HG02642 (cell line): ENCODE results near the gene RBM38.
"Not testable (repeated sequence)": the region's sequence is repeated elsewhere in the genome, so short reads cannot be mapped to it uniquely, and the experiment has no call there.

ENCODE experiments used
- ATAC-seq: cut with Tn5 transposase; IDR thresholded peaks from one replicate; pipeline ENCODE4 v1.9.1; 2021; ENCODE audit warnings: mild to moderate bottlenecking; ENCODE audit not compliant: unreplicated experiment, poor library complexity

RBM38 gene

GRCh38 chr20:57414867-57415592 lies 23.8 kb downstream of the RBM38 start:
- ATAC-seq: no peak

GRCh38 chr20:57415771-57416170 lies 24.6 kb downstream of the RBM38 start:
- ATAC-seq: no peak

GRCh38 chr20:57416296-57417022 lies 25.3 kb downstream of the RBM38 start:
- ATAC-seq: no peak

DNA sequence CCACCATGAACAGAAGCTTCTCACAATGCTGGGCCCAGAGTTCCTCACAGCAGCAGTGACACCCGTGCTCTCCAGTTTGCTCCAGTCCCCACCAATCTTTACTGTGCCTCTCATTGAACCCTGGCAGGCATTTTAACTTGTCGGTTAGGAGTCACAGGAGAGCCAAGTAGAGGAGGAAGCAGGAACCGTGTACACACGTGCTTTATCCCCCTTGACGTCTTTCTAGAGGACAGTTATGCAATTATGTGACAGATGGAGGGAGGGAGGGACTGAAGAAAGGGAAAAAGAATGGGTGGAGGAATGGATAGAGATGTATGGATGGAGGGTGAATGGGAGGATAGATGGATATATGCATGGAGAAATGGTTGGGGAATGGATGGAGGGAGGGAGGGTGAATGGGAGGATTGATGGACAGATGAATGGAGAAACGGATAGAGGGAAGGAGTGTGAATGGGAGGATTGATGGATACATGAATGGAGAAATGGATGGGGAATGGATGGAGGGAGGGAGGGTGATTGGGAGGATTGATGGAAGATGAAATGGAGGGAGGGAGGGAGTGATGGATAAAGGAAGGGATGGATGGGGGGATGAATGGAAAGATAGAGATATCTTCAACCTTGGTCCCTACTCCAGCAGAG lies 26.0 kb downstream of the RBM38 start:
- ATAC-seq: no peak

- ATAC-seq: no peak
These were observed 26.9 kb downstream of the RBM38 start for GRCh38 chr20:57417830-57418780.

DNA sequence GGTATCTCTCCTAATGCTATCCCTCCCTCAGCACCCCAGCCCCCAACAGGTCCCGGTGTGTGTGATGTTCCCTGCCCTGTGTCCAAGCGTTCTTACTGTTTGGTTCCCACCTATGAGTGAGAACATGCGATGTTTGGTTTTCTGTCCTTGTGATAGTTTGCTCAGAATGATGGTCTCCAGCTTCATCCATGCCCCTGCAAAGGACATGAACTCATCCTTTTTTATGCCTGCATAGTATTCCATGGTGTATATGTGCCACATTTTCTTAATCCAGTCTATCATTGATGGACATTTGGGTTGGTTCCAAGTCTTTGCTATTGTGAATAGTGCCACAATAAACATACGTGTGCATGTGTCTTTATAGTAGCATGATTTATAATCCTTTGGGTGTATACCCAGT lies 28.3 kb downstream of the RBM38 start:
- not testable (repeated sequence) for ATAC-seq

DNA sequence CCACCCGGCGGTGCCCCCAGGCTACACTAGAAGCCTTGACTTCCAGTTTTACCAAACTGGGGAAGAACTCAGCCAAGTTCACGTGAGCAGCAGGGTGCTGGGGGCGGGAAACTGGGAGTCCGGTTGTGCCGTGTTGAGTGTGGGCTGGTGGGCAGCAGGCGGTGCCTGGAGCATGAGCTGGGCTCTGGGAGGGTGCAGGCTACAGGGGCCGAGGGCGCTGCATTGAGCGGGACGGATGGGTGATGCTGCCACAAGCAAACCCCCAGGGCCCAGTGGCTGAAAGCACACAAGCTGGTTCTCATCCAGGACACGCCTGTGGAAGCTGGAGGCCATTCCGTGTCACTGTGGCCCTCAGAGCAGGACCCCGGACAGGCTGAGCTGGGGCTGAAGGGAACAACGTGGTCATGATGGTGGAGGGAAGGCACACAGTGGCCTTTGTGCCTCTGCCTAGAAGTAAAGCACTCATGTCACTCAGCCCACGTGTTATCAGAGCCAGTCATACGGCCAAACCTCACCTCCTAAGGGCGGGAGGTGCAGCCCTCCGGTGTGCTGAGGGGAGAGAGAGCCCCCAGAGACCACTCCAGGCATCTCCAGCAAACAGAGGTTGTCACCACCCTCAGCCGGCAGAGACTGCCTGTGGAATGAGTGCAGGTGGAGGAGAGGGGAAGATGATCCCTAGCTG lies 29.5 kb downstream of the RBM38 start:
- no peak for ATAC-seq

DNA sequence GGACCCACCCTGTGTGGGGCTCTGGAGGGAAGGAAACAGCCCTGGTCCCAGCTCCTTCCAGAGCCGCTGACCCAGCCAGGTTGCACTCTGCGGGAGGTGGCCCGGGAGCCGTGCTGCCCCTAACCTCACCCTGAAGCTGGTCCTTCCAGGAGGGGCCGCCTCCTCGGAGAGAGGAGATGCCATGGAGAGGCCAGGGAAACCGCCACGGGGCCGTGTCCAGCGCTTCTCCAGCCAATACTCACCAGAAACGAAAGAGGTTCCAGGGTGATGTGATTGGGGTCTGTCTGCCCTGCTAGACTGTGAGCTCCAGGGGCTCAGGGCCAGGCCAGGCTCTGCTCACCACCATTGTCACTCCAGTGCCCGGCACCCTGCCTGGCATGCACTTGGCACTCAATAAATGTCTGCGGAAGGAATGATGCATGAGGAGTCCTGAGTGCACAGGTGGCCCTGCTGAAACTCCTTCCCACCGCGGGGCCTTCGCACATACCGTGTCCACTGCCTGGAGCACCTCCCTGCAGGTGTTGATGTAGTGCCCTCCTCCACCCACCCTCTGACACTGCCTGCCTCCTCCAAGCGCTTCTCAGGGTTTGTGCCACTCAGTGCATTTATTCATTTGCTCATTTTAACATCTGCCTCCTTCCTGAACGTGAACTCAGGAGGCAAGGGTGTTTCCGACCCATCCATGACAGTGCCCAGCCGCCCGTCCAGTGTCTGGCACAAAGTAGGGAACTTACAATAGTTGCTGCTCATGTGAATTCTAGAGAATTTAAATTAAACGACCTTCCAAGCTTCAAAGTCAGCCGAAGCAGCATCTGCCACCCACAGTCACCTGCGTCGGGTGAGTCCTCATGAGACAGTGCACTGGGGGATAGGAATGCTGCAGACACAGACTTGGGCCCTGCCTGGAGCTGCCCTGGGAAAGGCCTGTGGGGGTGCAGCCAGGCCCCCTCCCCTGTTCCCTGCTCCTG lies 30.3 kb downstream of the RBM38 start:
- no peak for ATAC-seq

GRCh38 chr20:57422254-57422653 lies 31.1 kb downstream of the RBM38 start:
- ATAC-seq: no peak

DNA sequence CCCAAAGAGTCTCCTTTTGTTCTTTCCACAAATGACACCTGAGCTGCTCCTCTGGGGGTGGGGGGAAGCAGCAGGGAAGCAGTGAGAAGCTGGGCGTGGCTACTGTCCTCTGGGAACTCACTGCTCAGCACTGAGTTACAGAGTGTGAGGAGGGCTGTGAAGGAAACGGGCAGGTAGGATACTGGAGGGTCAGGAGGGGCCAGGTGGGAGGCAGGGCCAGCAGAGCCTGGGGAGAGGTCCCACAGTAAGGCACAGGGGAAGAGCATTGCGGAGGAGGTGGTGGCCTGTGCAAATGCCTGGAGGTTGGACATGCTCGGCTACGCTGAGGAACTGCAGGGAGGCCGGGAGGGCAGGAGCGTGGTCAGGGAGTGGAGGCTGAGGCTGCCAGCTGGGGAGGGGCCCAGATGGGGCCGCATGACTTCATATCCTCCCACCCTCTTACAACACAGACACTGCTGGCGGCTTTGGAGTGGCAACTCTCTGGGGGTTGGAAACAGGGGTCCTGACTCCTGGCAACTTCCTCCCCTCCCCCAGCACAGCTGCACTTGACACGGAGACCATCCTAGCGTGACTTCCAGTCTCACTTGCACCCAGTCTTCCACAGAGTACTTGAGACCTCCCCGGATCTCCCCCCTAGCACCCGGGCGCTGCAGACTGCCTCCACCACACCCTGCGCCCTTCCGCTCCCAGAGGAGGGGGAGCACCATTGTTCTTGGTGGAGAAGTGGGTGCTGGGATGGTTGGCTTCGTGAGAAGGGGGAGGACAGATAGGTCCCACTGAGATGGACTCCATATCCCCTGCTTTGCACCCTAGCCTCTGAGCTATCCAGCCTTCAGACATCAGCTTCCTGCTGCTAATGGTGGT lies 34.2 kb downstream of the RBM38 start:
- no peak for ATAC-seq

GRCh38 chr20:57426271-57426689 lies 35.1 kb downstream of the RBM38 start:
- ATAC-seq: no peak

DNA sequence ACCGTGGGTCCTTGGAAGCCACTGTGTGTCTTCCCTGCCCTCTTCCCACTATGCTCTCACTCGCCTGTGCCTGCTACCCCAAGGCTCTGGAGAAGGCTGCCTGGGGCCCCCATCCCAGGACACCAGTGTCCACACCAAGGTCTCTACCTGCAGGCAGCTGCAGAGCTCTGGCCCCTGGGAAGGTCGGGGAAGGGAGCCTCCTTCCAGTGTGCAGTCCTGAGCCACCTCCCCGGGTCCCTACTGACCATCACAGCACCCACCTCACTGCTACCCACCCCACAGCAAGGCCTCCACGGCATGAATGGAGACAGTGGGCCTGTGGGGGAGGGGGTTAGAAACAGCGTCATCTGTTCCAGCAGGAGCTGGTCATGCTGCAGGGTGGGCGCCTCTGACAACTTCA lies 35.6 kb downstream of the RBM38 start:
- no peak for ATAC-seq

GRCh38 chr20:57428324-57429158 lies 37.3 kb downstream of the RBM38 start:
- ATAC-seq: no peak

DNA sequence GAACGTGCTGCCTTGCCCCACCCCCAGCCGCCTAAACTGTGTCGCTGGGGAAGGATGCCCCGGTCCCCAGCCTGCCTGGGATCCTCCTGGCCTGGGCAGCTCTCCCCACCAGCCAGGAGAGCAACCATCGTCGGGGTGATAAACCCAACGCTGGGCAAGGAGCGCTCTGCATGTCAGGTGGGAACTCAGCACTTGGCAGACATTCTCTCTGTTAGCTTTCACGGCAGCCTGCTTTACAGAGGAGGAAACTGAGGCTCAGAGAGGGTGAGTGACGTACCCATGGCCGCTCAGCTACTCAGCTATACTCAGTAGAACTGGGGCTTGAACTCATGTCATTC lies 37.9 kb downstream of the RBM38 start:
- no peak for ATAC-seq

DNA sequence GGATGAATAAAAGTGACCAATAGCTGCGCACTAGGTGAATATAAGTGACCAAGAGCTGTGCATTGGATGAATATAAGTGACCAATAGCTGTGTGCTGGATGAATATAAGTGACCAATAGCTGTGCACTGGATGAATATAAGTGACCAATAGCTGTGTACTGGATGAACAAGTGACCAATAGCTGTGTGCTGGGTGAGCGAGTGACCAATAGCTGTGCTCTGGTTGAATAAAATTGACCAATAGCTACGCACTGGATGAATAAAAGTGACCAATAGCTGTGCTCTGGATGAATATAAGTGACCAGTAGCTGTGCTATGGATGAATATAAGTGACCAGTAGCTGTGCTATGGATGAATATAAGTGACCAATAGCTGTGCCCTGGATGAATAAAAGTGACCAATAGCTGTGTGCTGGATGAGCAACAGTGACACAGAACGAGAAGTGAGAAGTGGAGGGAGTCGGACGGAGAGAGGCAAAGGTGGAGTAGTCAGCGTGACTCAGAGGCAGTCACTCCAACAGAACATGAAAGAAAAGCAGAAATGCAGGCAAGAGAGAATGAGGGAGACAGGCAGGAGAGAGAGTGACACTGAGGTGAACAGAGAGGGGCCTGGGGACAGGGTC lies 38.5 kb downstream of the RBM38 start:
- no peak for ATAC-seq

- ATAC-seq: not testable (repeated sequence)
These were observed 39.0 kb downstream of the RBM38 start for GRCh38 chr20:57430201-57430596.

DNA sequence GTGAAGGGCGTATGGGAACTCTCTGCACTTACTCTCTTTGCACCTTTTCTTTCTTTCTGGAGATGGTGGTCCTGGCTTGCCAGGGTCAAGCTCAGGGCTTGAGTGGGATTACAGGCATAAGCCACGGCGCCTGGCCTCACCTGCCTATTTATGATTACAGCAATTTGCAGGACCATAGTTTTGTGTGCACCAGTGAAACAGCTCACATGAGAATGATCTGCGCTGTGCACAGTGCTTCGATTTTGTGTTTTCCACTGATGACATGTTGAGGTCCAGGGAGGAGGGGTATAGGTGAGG lies 40.3 kb downstream of the RBM38 start:
- ATAC-seq: no peak
